A549 (cell line): ENCODE results near the gene PAQR5. TPM values are rescaled to one million over a fixed set of nuclear protein-coding genes. Genes with fewer than 3 reads are reported as not detected.

Source experiments
- ATOH8 ChIP-seq: fragments of 250-450 bp; sonication (Bioruptor Pico); IDR thresholded peaks from 2 replicates; pipeline ENCODE4 v1.5.0; 2020; ENCODE audit warnings: low read depth, mild to moderate bottlenecking, moderate library complexity
- CHD2 ChIP-seq: fragments of 150-350 bp; IDR thresholded peaks from 2 replicates; pipeline ENCODE4 v1.6.1; 2014; ENCODE audit warnings: low read length; ENCODE audit not compliant: partially characterized antibody
- CHD4 ChIP-seq: fragments of 200-600 bp; sonication (generic); IDR thresholded peaks from 2 replicates; pipeline ENCODE4 v1.6.1; 2016; ENCODE audit warnings: antibody characterized with exemption, mild to moderate bottlenecking, borderline replicate concordance
- CTCF ChIP-seq: fragments of >200 bp; sonication (Bioruptor Twin); formaldehyde crosslinking; IDR thresholded peaks from 3 replicates; pipeline ENCODE4 v1.5.1; 2016
- EHF ChIP-seq: fragments of 250-450 bp; sonication (Bioruptor Pico); IDR thresholded peaks from 2 replicates; pipeline ENCODE4 v1.5.0; 2020; ENCODE audit warnings: mild to moderate bottlenecking
- EHMT2 ChIP-seq: fragments of 200-600 bp; sonication (generic); IDR thresholded peaks from 2 replicates; pipeline ENCODE4 v1.6.1; 2016; ENCODE audit warnings: antibody characterized with exemption, low read depth, mild to moderate bottlenecking, moderate library complexity
- EP300 ChIP-seq, 2 experiments: fragments of >200 bp; sonication (Bioruptor Twin); formaldehyde crosslinking; IDR thresholded peaks; 2 replicates in 1 of 2; 3 replicates in 1 of 2; pipeline ENCODE4 v1.6.1; 2016 to 2017
- FOSB ChIP-seq: fragments of 250-450 bp; sonication (Bioruptor Pico); IDR thresholded peaks from 2 replicates; pipeline ENCODE4 v1.5.0; 2020; ENCODE audit warnings: mild to moderate bottlenecking, moderate library complexity
- FOXS1 ChIP-seq: fragments of 250-450 bp; sonication (Bioruptor Pico); IDR thresholded peaks from 2 replicates; pipeline ENCODE4 v1.5.0; 2020; ENCODE audit warnings: mild to moderate bottlenecking, moderate library complexity
- GATA3 ChIP-seq: IDR thresholded peaks from 2 replicates; pipeline ENCODE4 v1.6.1; 2012; ENCODE audit warnings: borderline replicate concordance
- HES2 ChIP-seq: fragments of >200 bp; sonication (Bioruptor Twin); formaldehyde crosslinking; IDR thresholded peaks from 2 replicates; pipeline ENCODE4 v1.6.1; 2016
- HEYL ChIP-seq: fragments of 250-450 bp; sonication (Bioruptor Pico); IDR thresholded peaks from 2 replicates; pipeline ENCODE4 v1.8.0; 2021; ENCODE audit warnings: mild to moderate bottlenecking, moderate library complexity
- HOXA7 ChIP-seq: fragments of 250-450 bp; sonication (Bioruptor Pico); IDR thresholded peaks from 2 replicates; pipeline ENCODE4 v1.5.0; 2020; ENCODE audit warnings: mild to moderate bottlenecking, moderate library complexity
- HOXB5 ChIP-seq: fragments of 250-450 bp; sonication (Bioruptor Pico); IDR thresholded peaks from 2 replicates; pipeline ENCODE4 v1.5.0; 2020; ENCODE audit warnings: mild to moderate bottlenecking, moderate library complexity
- JUN ChIP-seq, 2 experiments: fragments of >200 bp; sonication (Bioruptor Twin); formaldehyde crosslinking; IDR thresholded peaks; 2 replicates in 1 of 2; 3 replicates in 1 of 2; pipeline ENCODE4 v1.6.1; 2016 to 2017
- KDM1A ChIP-seq: fragments of 200-600 bp; sonication (generic); IDR thresholded peaks from 2 replicates; pipeline ENCODE4 v1.6.1; 2016; ENCODE audit warnings: low read depth, mild to moderate bottlenecking
- KDM5A ChIP-seq: fragments of 200-600 bp; sonication (generic); IDR thresholded peaks from 2 replicates; pipeline ENCODE4 v1.6.1; 2016; ENCODE audit warnings: antibody characterized with exemption, mild to moderate bottlenecking
- MAX ChIP-seq: IDR thresholded peaks from 2 replicates; pipeline ENCODE4 v1.6.1; 2012
- MAZ ChIP-seq: fragments of 150-350 bp; IDR thresholded peaks from 2 replicates; pipeline ENCODE4 v1.6.1; 2014; ENCODE audit warnings: antibody characterized with exemption, low read depth, low read length, borderline replicate concordance
- MYC ChIP-seq: IDR thresholded peaks from 2 replicates; pipeline ENCODE4 v1.6.1; 2012; ENCODE audit warnings: mild to moderate bottlenecking, inconsistent platforms, low read length, improper control_type of control experiment, borderline replicate concordance
- NPAS2 ChIP-seq: fragments of 250-450 bp; sonication (Bioruptor Pico); IDR thresholded peaks from 2 replicates; pipeline ENCODE4 v1.8.0; 2022; ENCODE audit warnings: mild to moderate bottlenecking, moderate library complexity, borderline replicate concordance
- NR3C1 ChIP-seq: fragments of >200 bp; sonication (Bioruptor Twin); formaldehyde crosslinking; IDR thresholded peaks from 3 replicates; pipeline ENCODE4 v1.6.1; 2017
- PHF8 ChIP-seq: fragments of 200-600 bp; sonication (generic); IDR thresholded peaks from 2 replicates; pipeline ENCODE4 v1.6.1; 2016; ENCODE audit warnings: low read depth, mild to moderate bottlenecking, antibody characterized with exemption, moderate library complexity, borderline replicate concordance
- POLR2AphosphoS2 ChIP-seq: conservative IDR thresholded peaks from 2 replicates; pipeline ENCODE4 v1.6.1; 2012; ENCODE audit warnings: low read length, improper control_type of control experiment, inconsistent platforms
- RAD21 ChIP-seq, 2 experiments: fragments of >200 bp in 1 of 2; sonication (Bioruptor Twin) in 1 of 2; formaldehyde crosslinking in 1 of 2; IDR thresholded peaks in 1 of 2; conservative IDR thresholded peaks in 1 of 2; 2 replicates in 1 of 2; 3 replicates in 1 of 2; pipeline ENCODE4 v1.6.1; 2012 to 2018; ENCODE audit warnings: inconsistent platforms in 1 of 2
- RARB ChIP-seq: fragments of 250-450 bp; sonication (Bioruptor Pico); IDR thresholded peaks from 2 replicates; pipeline ENCODE4 v1.8.0; 2021; ENCODE audit warnings: mild to moderate bottlenecking, moderate library complexity
- RFX5 ChIP-seq: fragments of 450-650 bp; IDR thresholded peaks from 2 replicates; pipeline ENCODE4 v1.7.1; 2014; ENCODE audit warnings: antibody characterized with exemption, mild to moderate bottlenecking, moderate library complexity
- RNF2 ChIP-seq: fragments of 200-600 bp; sonication (generic); IDR thresholded peaks from 2 replicates; pipeline ENCODE4 v1.6.1; 2016; ENCODE audit warnings: low read depth, mild to moderate bottlenecking, antibody characterized with exemption, moderate library complexity, borderline replicate concordance
- SMC3 ChIP-seq: fragments of >200 bp; sonication (Bioruptor Twin); formaldehyde crosslinking; IDR thresholded peaks from 3 replicates; pipeline ENCODE4 v1.6.1; 2018; ENCODE audit warnings: inconsistent platforms
- SREBF2 ChIP-seq: fragments of 450-650 bp; IDR thresholded peaks from 2 replicates; pipeline ENCODE4 v1.6.1; 2014; ENCODE audit warnings: mild to moderate bottlenecking, moderate library complexity
- TP53 ChIP-seq: fragments of 250-450 bp; sonication (Bioruptor Pico); IDR thresholded peaks from 2 replicates; pipeline ENCODE4 v1.5.0; 2021; ENCODE audit warnings: mild to moderate bottlenecking, moderate library complexity
- ZFP36 ChIP-seq: fragments of 450-650 bp; IDR thresholded peaks from 2 replicates; pipeline ENCODE4 v1.6.1; 2014; ENCODE audit warnings: borderline replicate concordance; ENCODE audit not compliant: partially characterized antibody
- ZNF302 ChIP-seq: fragments of 250-450 bp; sonication (Bioruptor Pico); IDR thresholded peaks from 2 replicates; pipeline ENCODE4 v1.9.0; 2021; ENCODE audit warnings: inconsistent platforms, mild to moderate bottlenecking, moderate library complexity
- ZSCAN20 ChIP-seq: fragments of 250-450 bp; sonication (Bioruptor Pico); IDR thresholded peaks from 2 replicates; pipeline ENCODE4 v1.8.0; 2022; ENCODE audit warnings: mild to moderate bottlenecking, moderate library complexity
- polyA plus RNA-seq, 4 experiments: library from polyadenylated mRNA; depleted of rRNA in 3 of 4; stranded (reverse); fragments of >200 nt; fragmentation: RNase III in 1 of 4; extraction: RNeasy Plus Mini Kit Qiagen cat#74134 plus additional on column Dnase treatment in 1 of 4; gene quantifications; 2 replicates in 3 of 4; 3 replicates in 1 of 4; pipeline ENCODE4 v1.2.3, GENCODE V29; 2011 to 2017
- TF ChIP-seq, protein P1 (sequence below): fragments of 150-350 bp; IDR thresholded peaks from 2 replicates; pipeline ENCODE4 v1.6.1; 2014; ENCODE audit warnings: low read depth, mild to moderate bottlenecking, low read length
- TF ChIP-seq, protein P2 (sequence below): IDR thresholded peaks from 2 replicates; pipeline ENCODE4 v1.6.1; 2012
- TF ChIP-seq, protein P3 (sequence below): fragments of >200 bp; sonication (Bioruptor Twin); formaldehyde crosslinking; IDR thresholded peaks from 3 replicates; pipeline ENCODE4 v1.6.1; 2016

Gene PAQR5
- polyA plus RNA-seq, 2 of the 4 experiments (the other 2 are of a cell fraction) = 104 to 114 TPM

- TF ChIP-seq MYC = no peak
- TF ChIP-seq HES2 = peak; percentile 55; the same call in 1 of the 2 replicates
- TF ChIP-seq, protein P1, sequence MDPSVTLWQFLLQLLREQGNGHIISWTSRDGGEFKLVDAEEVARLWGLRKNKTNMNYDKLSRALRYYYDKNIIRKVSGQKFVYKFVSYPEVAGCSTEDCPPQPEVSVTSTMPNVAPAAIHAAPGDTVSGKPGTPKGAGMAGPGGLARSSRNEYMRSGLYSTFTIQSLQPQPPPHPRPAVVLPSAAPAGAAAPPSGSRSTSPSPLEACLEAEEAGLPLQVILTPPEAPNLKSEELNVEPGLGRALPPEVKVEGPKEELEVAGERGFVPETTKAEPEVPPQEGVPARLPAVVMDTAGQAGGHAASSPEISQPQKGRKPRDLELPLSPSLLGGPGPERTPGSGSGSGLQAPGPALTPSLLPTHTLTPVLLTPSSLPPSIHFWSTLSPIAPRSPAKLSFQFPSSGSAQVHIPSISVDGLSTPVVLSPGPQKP = no peak
- no peak for TF ChIP-seq RFX5
- TF ChIP-seq CTCF = no peak
- no peak for TF ChIP-seq NPAS2 (CRISPR knock-in tag)
- TF ChIP-seq GATA3 = peak; percentile 91
- no peak for TF ChIP-seq POLR2AphosphoS2
- TF ChIP-seq SREBF2 = no peak
- peak; percentile 99 for TF ChIP-seq MAX
- TF ChIP-seq EHF (CRISPR knock-in tag) = peak; percentile 94
- TF ChIP-seq CHD2 = no peak
- TF ChIP-seq, protein P2, sequence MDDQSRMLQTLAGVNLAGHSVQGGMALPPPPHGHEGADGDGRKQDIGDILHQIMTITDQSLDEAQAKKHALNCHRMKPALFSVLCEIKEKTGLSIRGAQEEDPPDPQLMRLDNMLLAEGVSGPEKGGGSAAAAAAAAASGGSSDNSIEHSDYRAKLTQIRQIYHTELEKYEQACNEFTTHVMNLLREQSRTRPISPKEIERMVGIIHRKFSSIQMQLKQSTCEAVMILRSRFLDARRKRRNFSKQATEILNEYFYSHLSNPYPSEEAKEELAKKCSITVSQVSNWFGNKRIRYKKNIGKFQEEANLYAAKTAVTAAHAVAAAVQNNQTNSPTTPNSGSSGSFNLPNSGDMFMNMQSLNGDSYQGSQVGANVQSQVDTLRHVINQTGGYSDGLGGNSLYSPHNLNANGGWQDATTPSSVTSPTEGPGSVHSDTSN = peak; percentile 59
- no peak for TF ChIP-seq SMC3
- TF ChIP-seq HEYL = no peak
- TF ChIP-seq ZFP36 = no peak
- TF ChIP-seq ZSCAN20 (CRISPR knock-in tag) = no peak; the same call in 1 of the 2 replicates
- no peak for TF ChIP-seq CHD4
- no peak for TF ChIP-seq KDM5A
- peak; percentile 83 for TF ChIP-seq TP53 (CRISPR knock-in tag)
- peak; percentile 80; the same call in 1 of the 2 replicates for TF ChIP-seq FOXS1 (CRISPR knock-in tag)
- peak; percentile 76 for TF ChIP-seq RARB (CRISPR knock-in tag)
- TF ChIP-seq PHF8 = no peak
- no peak for TF ChIP-seq NR3C1
- TF ChIP-seq RAD21 (conservative IDR thresholded peaks at IDR 0.05 in 1 of 2, IDR thresholded peaks at IDR 0.05 in 1 of 2) = peak; percentile 1 to 40; a peak in 3 of 5 replicates
- peak; percentile 98 for TF ChIP-seq ATOH8
- TF ChIP-seq, protein P3, sequence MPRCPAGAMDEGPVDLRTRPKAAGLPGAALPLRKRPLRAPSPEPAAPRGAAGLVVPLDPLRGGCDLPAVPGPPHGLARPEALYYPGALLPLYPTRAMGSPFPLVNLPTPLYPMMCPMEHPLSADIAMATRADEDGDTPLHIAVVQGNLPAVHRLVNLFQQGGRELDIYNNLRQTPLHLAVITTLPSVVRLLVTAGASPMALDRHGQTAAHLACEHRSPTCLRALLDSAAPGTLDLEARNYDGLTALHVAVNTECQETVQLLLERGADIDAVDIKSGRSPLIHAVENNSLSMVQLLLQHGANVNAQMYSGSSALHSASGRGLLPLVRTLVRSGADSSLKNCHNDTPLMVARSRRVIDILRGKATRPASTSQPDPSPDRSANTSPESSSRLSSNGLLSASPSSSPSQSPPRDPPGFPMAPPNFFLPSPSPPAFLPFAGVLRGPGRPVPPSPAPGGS = peak; percentile 85; the same call in 2 of the 3 replicates
- peak; percentile 32; the same call in 1 of the 2 replicates for TF ChIP-seq FOSB (CRISPR knock-in tag)
- TF ChIP-seq RNF2 = no peak
- peak; percentile 91 for TF ChIP-seq HOXB5
- TF ChIP-seq EHMT2 = no peak
- TF ChIP-seq ZNF302 (CRISPR knock-in tag) = no peak
- TF ChIP-seq KDM1A = no peak
- TF ChIP-seq EP300 (IDR thresholded peaks at IDR 0.05) = peak; percentile 96
- TF ChIP-seq MAZ = 0 out of 2 replicates have a peak, but pooled peaks have one; percentile 59
- 0 out of 2 replicates have a peak, but pooled peaks have one; percentile 58 for TF ChIP-seq HOXA7 (CRISPR knock-in tag)
- TF ChIP-seq JUN (IDR thresholded peaks at IDR 0.05) = peak; percentile 92 to 98; a peak in 4 of 5 replicates
Observed at GRCh38 chr15:69305204-69305931, 6.7 kb downstream of the PAQR5 start (continued).
